Gastroesophageal sphincter (tissue), 4 donors: Measurements from ENCODE around the gene SNAPC1. TPM values are rescaled to one million over a fixed set of nuclear protein-coding genes. Genes with fewer than 3 reads are reported as not detected.
A peak's percentile ranks its signal among the peaks of the same experiment; 100 is the strongest.

Experiments
- ATAC-seq: fragments of 150-250 bp; one replicate; pipeline ENCODE4 v1.9.1; 2016; ENCODE audit warnings: mild to moderate bottlenecking, moderate library complexity
- H3K27ac ChIP-seq, 4 donors: fragments of 200-600 bp; sonication (generic) in 3 of 4; 1 replicate in 3 of 4; 2 replicates in 1 of 4; pipeline ENCODE4 v1.5.1; 2016 to 2019
- H3K27me3 ChIP-seq: fragments of 200-600 bp; sonication (generic); one replicate; pipeline ENCODE4 v1.5.1; 2019
- H3K36me3 ChIP-seq, 2 donors: fragments of 200-600 bp; sonication (generic); one replicate each; pipeline ENCODE4 v1.5.1; 2019; ENCODE audit warnings: control low read depth in 1 of 2
- H3K4me1 ChIP-seq, 3 donors: fragments of 200-600 bp; sonication (generic); 1 replicate in 2 of 3; 2 replicates in 1 of 3; pipeline ENCODE4 v1.5.1; 2016 to 2019; ENCODE audit warnings: control low read depth in 2 of 3
- H3K4me3 ChIP-seq, 2 donors: fragments of 200-600 bp; sonication (generic); one replicate each; pipeline ENCODE4 v1.5.1; 2019; ENCODE audit warnings: mild to moderate bottlenecking in 1 of 2, moderate library complexity in 1 of 2
- H3K9me3 ChIP-seq, 3 donors: fragments of 200-600 bp; sonication (generic); one replicate each; pipeline ENCODE4 v1.5.1; 2017 to 2019; ENCODE audit warnings: control low read depth in 2 of 3
- EP300 ChIP-seq: sonication (generic); formaldehyde crosslinking; IDR thresholded peaks from one replicate; pipeline ENCODE4 v1.6.1; 2017; ENCODE audit warnings: antibody characterized with exemption, mild to moderate bottlenecking
- POLR2A ChIP-seq, 2 donors: fragments of 450-650 bp; IDR thresholded peaks; one replicate each; pipeline ENCODE4 v1.6.1; 2017; ENCODE audit warnings: antibody characterized with exemption in 2 of 2, mild to moderate bottlenecking in 2 of 2, moderate library complexity in 1 of 2
- POLR2AphosphoS5 ChIP-seq: sonication (generic); formaldehyde crosslinking; IDR thresholded peaks from one replicate; pipeline ENCODE4 v1.6.1; 2017; ENCODE audit warnings: antibody characterized with exemption
- WGBS, 2 donors: methylation state at CpG; one replicate each; pipeline ENCODE4 v1.1.5; 2018; ENCODE audit warnings: low coverage in 1 of 2; 5-methylcytosine and 5-hydroxymethylcytosine counted together
- total RNA-seq, 4 donors: library from RNA; depleted of rRNA; stranded (reverse); fragments of >200 nt; gene quantifications; one replicate each; pipeline ENCODE4 v1.1.0, GENCODE V29; 2016
- TF ChIP-seq, protein P1 (sequence below), 4 experiments: fragments of 200-600 bp in 2 of 4; fragments of 450-650 bp in 2 of 4; sonication (generic) in 1 of 4; IDR thresholded peaks; one replicate each; pipeline ENCODE4 v1.5.1; 2017 to 2019; ENCODE audit warnings: antibody characterized with exemption in 4 of 4, mild to moderate bottlenecking in 2 of 4, moderate library complexity in 2 of 4

The SNAPC1 gene
- total RNA-seq, 4 donors from 2014 or later = 5.4 to 8.7 (median 6.7) TPM

DNA sequence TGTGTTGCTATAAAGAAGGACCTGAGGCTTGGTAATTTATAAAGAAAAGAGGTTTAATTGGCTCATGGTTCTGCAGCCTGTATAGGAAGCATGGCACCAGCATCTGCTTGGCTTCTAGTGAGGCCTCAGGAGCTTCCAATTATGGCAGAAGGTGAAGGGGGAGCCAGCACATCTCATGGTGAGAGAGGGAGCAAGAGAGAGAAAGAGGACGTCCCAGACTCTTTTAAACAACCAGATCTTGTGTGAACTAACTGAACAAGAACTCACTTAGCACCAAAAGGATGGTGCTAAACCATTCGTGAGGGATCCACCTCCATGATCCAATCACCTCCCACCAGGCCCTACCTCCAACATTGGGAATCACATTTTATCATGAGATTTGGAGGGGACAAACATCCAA lies 6.1 kb upstream of the SNAPC1 start:
- Histone ChIP-seq H3K9me3 (no peaks in the 10 kb centered on the region), H3K4me1 (peaks cover 0 to 10% (median 3%) of the 10 kb centered on the region in 3 donors), H3K27me3 (no peaks in the 10 kb centered on the region), H3K36me3 (no peaks in the 10 kb centered on the region), H3K4me3 (no peak overlapping the region), H3K27ac (no peak overlapping the region)
- no peak for ATAC-seq
- TF ChIP-seq EP300 = no peak
- no peak for TF ChIP-seq POLR2AphosphoS5
- TF ChIP-seq, protein P1, sequence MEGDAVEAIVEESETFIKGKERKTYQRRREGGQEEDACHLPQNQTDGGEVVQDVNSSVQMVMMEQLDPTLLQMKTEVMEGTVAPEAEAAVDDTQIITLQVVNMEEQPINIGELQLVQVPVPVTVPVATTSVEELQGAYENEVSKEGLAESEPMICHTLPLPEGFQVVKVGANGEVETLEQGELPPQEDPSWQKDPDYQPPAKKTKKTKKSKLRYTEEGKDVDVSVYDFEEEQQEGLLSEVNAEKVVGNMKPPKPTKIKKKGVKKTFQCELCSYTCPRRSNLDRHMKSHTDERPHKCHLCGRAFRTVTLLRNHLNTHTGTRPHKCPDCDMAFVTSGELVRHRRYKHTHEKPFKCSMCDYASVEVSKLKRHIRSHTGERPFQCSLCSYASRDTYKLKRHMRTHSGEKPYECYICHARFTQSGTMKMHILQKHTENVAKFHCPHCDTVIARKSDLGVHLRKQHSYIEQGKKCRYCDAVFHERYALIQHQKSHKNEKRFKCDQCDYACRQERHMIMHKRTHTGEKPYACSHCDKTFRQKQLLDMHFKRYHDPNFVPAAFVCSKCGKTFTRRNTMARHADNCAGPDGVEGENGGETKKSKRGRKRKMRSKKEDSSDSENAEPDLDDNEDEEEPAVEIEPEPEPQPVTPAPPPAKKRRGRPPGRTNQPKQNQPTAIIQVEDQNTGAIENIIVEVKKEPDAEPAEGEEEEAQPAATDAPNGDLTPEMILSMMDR (IDR thresholded peaks at IDR 0.05) = no peak
- no peak for TF ChIP-seq POLR2A (IDR thresholded peaks at IDR 0.05)
- WGBS, 2 donors = 59 to 90% methylated on average over 1 to 2 of the region's 2 CpGs

DNA sequence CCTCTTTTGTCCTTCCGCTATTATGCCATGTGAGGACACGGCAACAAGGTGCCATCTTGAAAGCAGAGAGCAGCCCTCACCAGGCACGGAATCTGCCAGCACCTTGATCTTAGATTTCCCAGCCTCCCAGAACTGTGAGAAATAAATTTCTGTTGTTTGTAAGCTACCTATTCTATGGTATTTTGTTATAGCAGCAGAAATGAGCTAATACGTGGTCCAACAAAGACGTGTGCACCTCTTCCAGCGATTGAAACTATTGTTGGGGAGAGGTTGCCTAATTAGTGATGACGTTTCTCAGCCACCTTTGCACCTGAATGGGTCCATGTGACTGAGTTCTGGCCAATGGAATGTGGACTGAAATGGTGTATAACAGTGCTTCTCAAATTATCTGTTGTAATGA lies 2.3 kb upstream of the SNAPC1 start:
- Histone ChIP-seq H3K4me3 (no peak overlapping the region), H3K36me3 (no peaks in the 10 kb centered on the region), H3K27ac (no peak overlapping the region), H3K27me3 (no peaks in the 10 kb centered on the region), H3K4me1 (peaks cover 0 to 29% (median 0%) of the 10 kb centered on the region in 3 donors), H3K9me3 (no peaks in the 10 kb centered on the region)
- 73 to 93% methylated on average over 5 to 6 of the region's 7 CpGs for WGBS, 2 donors
- TF ChIP-seq POLR2AphosphoS5 = no peak
- TF ChIP-seq EP300 = no peak
- no peak for ATAC-seq

DNA sequence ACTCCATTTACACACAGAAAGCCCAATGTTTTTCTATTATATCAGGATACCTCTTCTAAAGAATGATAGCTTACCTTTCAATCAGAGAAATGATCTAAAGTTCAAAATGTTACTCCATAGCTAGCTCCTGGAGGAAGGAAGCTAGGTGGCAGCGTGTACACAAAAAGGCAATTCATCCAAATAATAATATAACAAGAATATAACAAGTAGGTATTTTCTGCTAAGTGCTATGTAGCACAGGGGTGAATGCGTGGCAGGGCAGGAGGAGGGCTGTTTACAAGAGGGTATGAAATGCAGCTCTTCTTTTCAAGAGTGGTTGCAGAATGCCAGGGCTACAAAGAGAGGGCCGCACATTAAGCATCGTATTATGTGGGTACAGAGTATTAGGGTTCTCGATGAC lies 663 bp upstream of the SNAPC1 start:
- Histone ChIP-seq H3K27me3 (no peaks in the 10 kb centered on the region), H3K9me3 (no peaks in the 10 kb centered on the region), H3K27ac (peak overlapping the region; percentile 80 to 93 (median 88)), H3K4me3 (peak overlapping the region; percentile 71 to 83), H3K4me1 (peaks cover 0 to 45% (median 0%) of the 10 kb centered on the region in 3 donors), H3K36me3 (no peaks in the 10 kb centered on the region)
- peak; percentile 1 for ATAC-seq
- no peak for TF ChIP-seq POLR2AphosphoS5
- TF ChIP-seq EP300 = no peak
- TF ChIP-seq, protein P1 (IDR thresholded peaks at IDR 0.05) = no peak
- TF ChIP-seq POLR2A (IDR thresholded peaks at IDR 0.05) = no peak
- WGBS, 2 donors = 45 to 58% methylated on average over 5 of the region's 5 CpGs

DNA sequence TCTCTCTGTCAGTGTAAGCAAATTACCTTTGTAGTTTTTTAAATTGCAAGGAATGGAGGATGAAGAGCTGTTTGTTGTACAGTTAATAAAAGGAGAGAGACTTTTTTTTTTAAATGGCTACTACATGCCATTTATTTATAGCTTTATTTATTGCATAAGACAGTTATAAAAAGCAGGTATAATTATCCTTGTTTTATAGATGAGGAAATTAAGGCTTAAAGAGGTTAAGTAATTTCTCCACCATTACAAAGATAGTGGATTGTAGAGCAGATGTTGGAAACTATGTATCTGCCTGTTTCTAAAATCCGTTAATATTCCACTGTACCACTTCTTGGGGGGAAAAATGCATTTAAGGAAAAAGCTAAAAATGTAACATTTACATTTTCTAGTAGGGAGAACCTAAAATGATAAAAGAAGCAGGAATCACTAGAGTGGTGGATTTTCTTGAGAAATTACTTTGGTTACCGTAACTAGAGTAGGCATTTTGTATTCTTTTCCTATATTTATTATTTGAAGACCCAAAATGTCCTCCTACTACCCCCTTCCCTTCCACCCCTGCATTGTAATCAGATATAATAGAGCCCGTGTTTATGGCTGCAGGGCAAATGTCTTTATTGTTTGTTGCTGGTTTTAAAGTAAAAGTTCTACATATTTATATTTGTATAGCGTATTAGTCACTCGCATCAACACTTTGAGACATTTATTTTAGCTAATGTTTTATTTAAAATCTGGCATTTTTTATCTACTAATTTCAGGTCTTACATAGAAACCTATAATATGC lies 2.3 kb downstream of the SNAPC1 start:
- Histone ChIP-seq H3K9me3 (no peaks in the 10 kb centered on the region), H3K4me3 (no peak overlapping the region), H3K27me3 (no peaks in the 10 kb centered on the region), H3K27ac (no peak overlapping the region), H3K36me3 (peaks cover 0 to 19% of the 10 kb centered on the region in 2 donors), H3K4me1 (peaks cover 0 to 45% (median 0%) of the 10 kb centered on the region in 3 donors)
- 83 to 85% methylated on average over 5 of the region's 5 CpGs for WGBS, 2 donors
- TF ChIP-seq, protein P1 (IDR thresholded peaks at IDR 0.05) = no peak
- TF ChIP-seq POLR2AphosphoS5 (no peak), EP300 (no peak), POLR2A (IDR thresholded peaks at IDR 0.05) (no peak)
- ATAC-seq = no peak

DNA sequence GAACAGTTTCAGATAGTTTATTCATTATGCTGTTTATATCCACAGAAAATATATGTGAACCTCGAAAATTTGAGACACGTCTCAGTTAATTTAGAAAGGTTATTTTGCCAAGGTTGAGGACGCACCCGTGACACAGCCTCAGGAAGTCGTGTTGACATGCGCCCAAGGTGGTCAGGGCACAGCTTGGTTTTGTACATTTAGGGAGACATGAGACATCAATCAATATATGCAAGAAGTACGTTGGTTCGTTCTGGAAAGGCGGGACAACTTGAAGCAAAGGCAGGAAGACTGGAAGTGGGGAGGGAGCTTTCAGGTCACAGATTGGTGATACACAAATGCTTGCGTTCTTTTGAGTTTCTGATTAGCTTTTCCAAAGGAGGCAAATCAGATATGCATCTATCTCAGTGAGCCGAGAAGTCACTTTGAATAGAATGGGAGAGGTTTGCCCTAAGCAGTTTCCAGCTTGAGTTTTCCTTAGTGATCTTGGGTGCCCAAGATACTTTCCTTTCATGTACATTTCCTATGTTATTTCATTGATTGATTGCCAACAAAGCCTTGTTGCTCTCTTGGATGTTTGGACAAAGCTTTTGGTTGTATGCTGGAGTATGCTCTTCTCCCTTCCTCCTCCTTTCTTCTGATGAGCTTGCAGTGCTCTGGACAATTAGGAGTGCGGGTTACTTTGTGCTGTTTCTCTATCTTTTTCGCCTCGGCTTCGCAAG lies 3.2 kb downstream of the SNAPC1 start:
- Histone ChIP-seq H3K4me1 (peaks cover 0 to 45% (median 0%) of the 10 kb centered on the region in 3 donors), H3K36me3 (peaks cover 0 to 27% of the 10 kb centered on the region in 2 donors), H3K9me3 (no peaks in the 10 kb centered on the region), H3K27me3 (no peaks in the 10 kb centered on the region), H3K27ac (peak overlapping the region in 1 of 4 donors; percentile 1), H3K4me3 (no peak overlapping the region)
- WGBS, 2 donors = 83 to 86% methylated on average over 10 to 15 of the region's 15 CpGs
- ATAC-seq = no peak
- TF ChIP-seq POLR2A (IDR thresholded peaks at IDR 0.05) (no peak), EP300 (no peak), POLR2AphosphoS5 (no peak)
- TF ChIP-seq, protein P1 (IDR thresholded peaks at IDR 0.05) = no peak
